ELF-1 (cell line): Measurements from ENCODE around the gene ARMC5.
"Not testable (repeated sequence)": the region's sequence is repeated elsewhere in the genome, so short reads cannot be mapped to it uniquely, and the experiment has no call there.

Source experiments
- DNase-seq: peaks from one replicate; pipeline ENCODE4 v3.0.0-alpha.2; 2016; ENCODE audit warnings: low read depth, low spot score

The ARMC5 gene

GRCh38 chr16:31458844-31459686 is at the start of gene ARMC5:
ARMC5 (plus strand) TSS chr16:31459501; CDS start chr16:31459525, 24 bp downstream.
- DNase-seq, result peak; percentile 98

- no peak for DNase-seq
Observed at GRCh38 chr16:31410082-31410481, 49.2 kb upstream of the ARMC5 start.

- DNase-seq, result no peak
Observed at GRCh38 chr16:31411024-31411844, 48.1 kb upstream of the ARMC5 start.

- DNase-seq, result no peak
Observed at GRCh38 chr16:31412750-31413149, 46.6 kb upstream of the ARMC5 start.

GRCh38 chr16:31413381-31413780 is 45.9 kb upstream of the ARMC5 start:
- no peak for DNase-seq

GRCh38 chr16:31413943-31414342 is 45.4 kb upstream of the ARMC5 start:
- DNase-seq, result no peak

GRCh38 chr16:31414706-31415105 is 44.6 kb upstream of the ARMC5 start:
- no peak for DNase-seq

GRCh38 chr16:31416371-31416770 is 42.9 kb upstream of the ARMC5 start:
- DNase-seq, result no peak

GRCh38 chr16:31417036-31417435 is 42.3 kb upstream of the ARMC5 start:
- not testable (repeated sequence) for DNase-seq

GRCh38 chr16:31417916-31418315 is 41.4 kb upstream of the ARMC5 start:
- DNase-seq, result no peak

- no peak for DNase-seq
Observed at GRCh38 chr16:31420037-31420436, 39.3 kb upstream of the ARMC5 start.

GRCh38 chr16:31421587-31421986 is 37.7 kb upstream of the ARMC5 start:
- DNase-seq, result no peak

GRCh38 chr16:31423241-31423640 is 36.1 kb upstream of the ARMC5 start:
- DNase-seq, result no peak

GRCh38 chr16:31423801-31424200 is 35.5 kb upstream of the ARMC5 start:
- no peak for DNase-seq

- no peak for DNase-seq
Observed at GRCh38 chr16:31427441-31428278, 31.6 kb upstream of the ARMC5 start.

- no peak for DNase-seq
Observed at GRCh38 chr16:31428279-31428597, 31.1 kb upstream of the ARMC5 start, which contains the start of gene COX6A2. COX6A2 (minus strand) TSS chr16:31428360; CDS start chr16:31428325, 35 bp downstream.

GRCh38 chr16:31428638-31429247 is 30.6 kb upstream of the ARMC5 start:
- DNase-seq, result no peak

GRCh38 chr16:31429314-31429713 is 30.0 kb upstream of the ARMC5 start:
- DNase-seq, result no peak

GRCh38 chr16:31429796-31430195 is 29.5 kb upstream of the ARMC5 start:
- DNase-seq, result no peak

- peak; percentile 15 for DNase-seq
Observed at GRCh38 chr16:31430380-31431052, 28.8 kb upstream of the ARMC5 start.
